Gastroesophageal sphincter (tissue), 4 donors: ENCODE results near the gene UBE2C. TPM values are rescaled to one million over a fixed set of nuclear protein-coding genes. Genes with fewer than 3 reads are reported as not detected.

Experiments
- ATAC-seq: fragments of 150-250 bp; one replicate; pipeline ENCODE4 v1.9.1; 2016; ENCODE audit warnings: mild to moderate bottlenecking, moderate library complexity
- H3K27ac ChIP-seq, 4 donors: fragments of 200-600 bp; sonication (generic) in 3 of 4; 1 replicate in 3 of 4; 2 replicates in 1 of 4; pipeline ENCODE4 v1.5.1; 2016 to 2019
- H3K27me3 ChIP-seq: fragments of 200-600 bp; sonication (generic); one replicate; pipeline ENCODE4 v1.5.1; 2019
- H3K36me3 ChIP-seq, 2 donors: fragments of 200-600 bp; sonication (generic); one replicate each; pipeline ENCODE4 v1.5.1; 2019; ENCODE audit warnings: control low read depth in 1 of 2
- H3K4me1 ChIP-seq, 3 donors: fragments of 200-600 bp; sonication (generic); 1 replicate in 2 of 3; 2 replicates in 1 of 3; pipeline ENCODE4 v1.5.1; 2016 to 2019; ENCODE audit warnings: control low read depth in 2 of 3
- H3K4me3 ChIP-seq, 2 donors: fragments of 200-600 bp; sonication (generic); one replicate each; pipeline ENCODE4 v1.5.1; 2019; ENCODE audit warnings: mild to moderate bottlenecking in 1 of 2, moderate library complexity in 1 of 2
- H3K9me3 ChIP-seq, 3 donors: fragments of 200-600 bp; sonication (generic); one replicate each; pipeline ENCODE4 v1.5.1; 2017 to 2019; ENCODE audit warnings: control low read depth in 2 of 3
- CTCF ChIP-seq, 4 experiments: fragments of 200-600 bp in 2 of 4; fragments of 450-650 bp in 2 of 4; sonication (generic) in 1 of 4; IDR thresholded peaks; one replicate each; pipeline ENCODE4 v1.5.1; 2017 to 2019; ENCODE audit warnings: antibody characterized with exemption in 4 of 4, mild to moderate bottlenecking in 2 of 4, moderate library complexity in 2 of 4
- EP300 ChIP-seq: sonication (generic); formaldehyde crosslinking; IDR thresholded peaks from one replicate; pipeline ENCODE4 v1.6.1; 2017; ENCODE audit warnings: antibody characterized with exemption, mild to moderate bottlenecking
- POLR2A ChIP-seq, 2 donors: fragments of 450-650 bp; IDR thresholded peaks; one replicate each; pipeline ENCODE4 v1.6.1; 2017; ENCODE audit warnings: antibody characterized with exemption in 2 of 2, mild to moderate bottlenecking in 2 of 2, moderate library complexity in 1 of 2
- POLR2AphosphoS5 ChIP-seq: sonication (generic); formaldehyde crosslinking; IDR thresholded peaks from one replicate; pipeline ENCODE4 v1.6.1; 2017; ENCODE audit warnings: antibody characterized with exemption
- WGBS, 2 donors: methylation state at CpG; one replicate each; pipeline ENCODE4 v1.1.5; 2018; ENCODE audit warnings: low coverage in 1 of 2; 5-methylcytosine and 5-hydroxymethylcytosine counted together
- total RNA-seq, 4 donors: library from RNA; depleted of rRNA; stranded (reverse); fragments of >200 nt; gene quantifications; one replicate each; pipeline ENCODE4 v1.1.0, GENCODE V29; 2016

UBE2C gene
- total RNA-seq, 4 donors from 2014 or later, result 0.72 TPM; not detected in 3

- no peak overlapping the region for H3K27ac ChIP-seq
- WGBS, 2 donors, result 92 to 100% methylated on average over 1 to 2 of the region's 2 CpGs
- H3K9me3 ChIP-seq, result no peaks in the 10 kb centered on the region
- H3K36me3 ChIP-seq, result peaks cover 0 to 87% of the 10 kb centered on the region in 2 donors
- TF ChIP-seq EP300 (no peak), POLR2AphosphoS5 (no peak), POLR2A (IDR thresholded peaks at IDR 0.05) (no peak), CTCF (IDR thresholded peaks at IDR 0.05) (no peak)
- H3K27me3 ChIP-seq, result no peaks in the 10 kb centered on the region
- H3K4me1 ChIP-seq, result peaks cover 0 to 29% (median 7%) of the 10 kb centered on the region in 3 donors
- no peak overlapping the region for H3K4me3 ChIP-seq
- ATAC-seq, result no peak
Observed at GRCh38 chr20:45850238-45850637, 37.8 kb downstream of the UBE2C start.

- TF ChIP-seq POLR2A (IDR thresholded peaks at IDR 0.05), result no peak
- TF ChIP-seq CTCF (IDR thresholded peaks at IDR 0.05), result no peak
- no peak for TF ChIP-seq EP300
- TF ChIP-seq POLR2AphosphoS5, result no peak
- Histone ChIP-seq H3K27ac (no peak overlapping the region), H3K4me1 (peaks cover 2 to 31% (median 11%) of the 10 kb centered on the region in 3 donors), H3K9me3 (no peaks in the 10 kb centered on the region), H3K27me3 (no peaks in the 10 kb centered on the region), H3K36me3 (peaks cover 0 to 80% of the 10 kb centered on the region in 2 donors), H3K4me3 (no peak overlapping the region)
- 100% methylated on average over 1 of the region's 1 CpG; no CpG with 5 or more reads in 1 of the 2 donors for WGBS, 2 donors
- ATAC-seq, result no peak
Observed at GRCh38 chr20:45850926-45851325, 38.5 kb downstream of the UBE2C start.

- H3K36me3 ChIP-seq, result peaks cover 0 to 74% of the 10 kb centered on the region in 2 donors
- no peak overlapping the region for H3K27ac ChIP-seq
- no peak for ATAC-seq
Observed at GRCh38 chr20:45851501-45851900, 39.1 kb downstream of the UBE2C start.

GRCh38 chr20:45852326-45852725 lies 39.9 kb downstream of the UBE2C start:
- TF ChIP-seq POLR2AphosphoS5 (no peak), CTCF (IDR thresholded peaks at IDR 0.05) (no peak), POLR2A (IDR thresholded peaks at IDR 0.05) (no peak), EP300 (no peak)
- no peaks in the 10 kb centered on the region for H3K9me3 ChIP-seq
- peaks cover 0 to 66% of the 10 kb centered on the region in 2 donors for H3K36me3 ChIP-seq
- WGBS, 2 donors, result 97 to 100% methylated on average over 2 to 6 of the region's 6 CpGs
- H3K4me3 ChIP-seq, result no peak overlapping the region
- no peak for ATAC-seq
- no peaks in the 10 kb centered on the region for H3K27me3 ChIP-seq
- H3K4me1 ChIP-seq, result peaks cover 3 to 40% (median 17%) of the 10 kb centered on the region in 3 donors
- no peak overlapping the region for H3K27ac ChIP-seq

More at GRCh38 chr20:45851501-45851900, 39.1 kb downstream of the UBE2C start:
- Histone ChIP-seq H3K4me1 (peaks cover 3 to 37% (median 17%) of the 10 kb centered on the region in 3 donors), H3K27me3 (no peaks in the 10 kb centered on the region), H3K9me3 (no peaks in the 10 kb centered on the region), H3K4me3 (no peak overlapping the region)
- no peak for TF ChIP-seq POLR2AphosphoS5
- no peak for TF ChIP-seq EP300
- no peak for TF ChIP-seq CTCF (IDR thresholded peaks at IDR 0.05)
- no peak for TF ChIP-seq POLR2A (IDR thresholded peaks at IDR 0.05)

GRCh38 chr20:45853484-45853883 lies 41.0 kb downstream of the UBE2C start:
- H3K36me3 ChIP-seq, result peaks cover 0 to 55% of the 10 kb centered on the region in 2 donors
- ATAC-seq, result no peak
- no peaks in the 10 kb centered on the region for H3K27me3 ChIP-seq
- no peaks in the 10 kb centered on the region for H3K9me3 ChIP-seq
- TF ChIP-seq EP300 (no peak), POLR2A (IDR thresholded peaks at IDR 0.05) (no peak), POLR2AphosphoS5 (no peak), CTCF (IDR thresholded peaks at IDR 0.05) (no peak)
- H3K4me3 ChIP-seq, result no peak overlapping the region
- WGBS, 2 donors, result 48 to 76% methylated on average over 2 of the region's 2 CpGs
- H3K4me1 ChIP-seq, result peaks cover 3 to 49% (median 21%) of the 10 kb centered on the region in 3 donors
- no peak overlapping the region for H3K27ac ChIP-seq
